GM12891 (cell line): Measurements from ENCODE around the gene FSTL4.
A peak's percentile ranks its signal among the peaks of the same experiment; 100 is the strongest.

ENCODE experiments used
- DNase-seq: peaks from one replicate; pipeline ENCODE4 v3.0.0; 2011; ENCODE audit warnings: low spot score; ENCODE audit not compliant: insufficient read length
- FAIRE-seq: peaks from 2 replicates; lab custom pipeline; 2011; peaks lifted over from hg19 to GRCh38; lab: Jason Lieb, UNC
- PAX5 ChIP-seq: IDR thresholded peaks from 2 replicates; pipeline ENCODE4 v1.6.1; 2011; ENCODE audit warnings: low read length, moderate library complexity, mild to moderate bottlenecking; ENCODE audit not compliant: insufficient read depth, severe bottlenecking
- POLR2A ChIP-seq: IDR thresholded peaks from 2 replicates; pipeline ENCODE4 v1.6.1; 2011; ENCODE audit warnings: low read depth, low read length, control low read depth
- POLR2AphosphoS5 ChIP-seq: IDR thresholded peaks from 2 replicates; pipeline ENCODE4 v1.6.1; 2011; ENCODE audit warnings: low read depth, low read length, control low read depth
- POU2F2 ChIP-seq: IDR thresholded peaks from 2 replicates; pipeline ENCODE4 v1.6.1; 2011; ENCODE audit warnings: low read depth, mild to moderate bottlenecking, control low read depth, low read length, moderate library complexity
- SPI1 ChIP-seq: IDR thresholded peaks from 2 replicates; pipeline ENCODE4 v1.6.1; 2011; ENCODE audit warnings: low read depth, low read length, control low read depth
- TAF1 ChIP-seq: IDR thresholded peaks from 2 replicates; pipeline ENCODE4 v1.6.1; 2011; ENCODE audit warnings: low read depth, low read length, control low read depth

FSTL4 gene

DNA sequence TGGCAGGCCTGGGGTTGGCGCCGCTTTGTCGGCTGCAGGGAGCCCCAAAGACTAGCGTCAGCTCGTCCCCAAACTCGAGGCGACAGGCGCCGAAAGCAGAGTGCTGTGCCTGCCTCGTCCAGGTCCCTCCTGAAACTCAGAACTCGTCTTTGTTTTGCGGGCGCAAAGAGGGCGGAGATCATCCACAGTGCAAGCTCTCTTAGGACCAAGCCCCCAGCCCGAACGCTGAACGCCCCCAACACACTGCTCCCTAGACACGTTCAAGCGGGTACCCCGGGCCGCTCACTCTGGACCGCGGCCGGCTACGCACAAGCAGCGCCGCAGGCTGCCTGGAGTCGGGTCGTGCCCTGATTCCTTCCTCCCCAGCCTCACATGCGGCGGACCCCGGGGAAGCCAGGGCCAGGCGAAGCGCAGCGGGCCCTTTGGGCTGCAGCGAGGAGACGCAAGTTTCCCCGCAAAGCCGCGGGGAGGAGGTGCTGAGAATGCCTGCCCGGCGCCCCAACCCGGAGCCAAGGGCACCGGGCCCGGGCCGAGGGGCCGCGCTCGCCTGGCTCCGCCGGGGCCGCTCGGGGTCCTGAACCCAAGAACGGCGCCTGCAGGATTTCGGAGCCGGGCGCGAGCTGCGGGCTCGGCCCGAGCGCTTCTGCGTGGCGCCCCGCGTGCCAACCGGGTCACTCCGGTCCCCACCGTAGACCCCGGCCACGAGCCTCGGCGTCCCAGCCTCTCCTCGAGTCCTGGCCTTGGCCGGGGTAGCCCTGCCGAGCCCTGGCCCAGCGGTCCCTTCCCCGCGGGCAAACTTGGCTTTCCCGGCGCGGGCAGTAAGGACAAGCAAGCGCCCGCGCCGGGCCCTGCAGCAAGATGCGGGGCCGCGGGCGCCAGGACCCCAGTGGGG is 738 bp downstream of the FSTL4 start:
- no peak for DNase-seq
- no peak for FAIRE-seq
- TF ChIP-seq PAX5 (no peak), SPI1 (no peak), POU2F2 (no peak), POLR2A (no peak), TAF1 (no peak), POLR2AphosphoS5 (no peak)

DNA sequence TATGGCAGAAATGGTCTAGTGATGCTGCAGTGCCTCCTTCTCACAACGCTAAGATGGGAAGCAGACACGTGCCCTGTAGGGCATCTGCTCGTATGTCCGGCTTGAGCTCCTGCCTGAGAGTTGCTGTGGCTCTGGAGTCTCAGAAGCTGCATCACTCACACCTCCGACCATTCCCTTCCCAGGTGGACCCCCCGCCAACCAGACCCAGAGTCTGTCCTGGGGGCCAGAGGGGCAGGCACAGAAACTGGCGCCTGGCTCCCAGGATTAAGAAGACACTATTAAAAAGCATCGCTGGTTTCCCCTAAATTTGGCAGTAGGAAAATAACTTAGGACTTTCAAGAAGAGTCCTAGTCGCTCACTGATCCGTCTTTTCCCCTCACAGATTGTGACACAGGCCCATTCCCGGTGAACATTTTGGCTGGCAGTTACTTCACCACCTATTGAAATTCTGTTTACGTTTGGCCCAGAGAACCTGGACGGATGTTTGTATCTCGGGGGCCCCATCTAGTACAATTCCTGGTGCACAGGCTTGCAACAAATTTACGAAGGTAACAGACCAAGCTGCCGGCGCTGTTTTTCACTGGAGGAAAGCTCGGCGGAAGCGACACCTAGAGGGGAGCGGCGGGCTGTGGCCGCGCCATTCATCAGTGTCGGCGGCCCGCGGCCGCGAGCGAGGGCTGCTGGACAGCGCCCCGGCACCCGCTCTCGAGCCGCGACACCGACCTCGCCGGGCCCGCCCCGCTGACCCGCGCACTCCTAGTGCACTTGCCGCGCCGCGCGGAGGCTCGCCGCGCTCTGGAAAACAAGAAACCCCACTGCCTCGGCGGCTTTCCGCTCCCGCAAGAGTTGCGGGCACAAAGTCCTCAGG is 1.6 kb downstream of the FSTL4 start:
- FAIRE-seq (no peak), DNase-seq (peak; percentile 61)
- TF ChIP-seq SPI1 = no peak
- TF ChIP-seq POU2F2 = no peak
- TF ChIP-seq TAF1 = no peak
- no peak for TF ChIP-seq POLR2AphosphoS5
- TF ChIP-seq PAX5 = no peak

DNA sequence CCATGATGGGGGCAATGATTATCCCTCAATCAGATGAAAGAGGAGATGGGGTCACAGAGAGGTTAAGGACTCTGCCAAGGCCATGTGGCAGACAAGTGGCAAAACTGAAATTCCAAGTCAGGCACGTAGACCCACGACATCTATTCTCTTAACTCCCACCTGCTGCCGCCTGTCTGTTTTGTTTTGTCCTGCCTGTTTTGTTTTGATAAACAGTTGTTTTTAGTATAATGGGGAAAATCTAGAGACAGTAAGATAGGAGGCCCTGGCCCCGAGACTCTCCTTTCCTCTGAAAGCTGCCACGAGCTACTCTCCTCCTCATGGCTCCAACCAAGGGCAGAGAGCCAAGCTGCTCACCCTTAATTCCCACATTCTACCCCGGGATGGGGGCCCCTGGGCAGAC is 4.9 kb downstream of the FSTL4 start:
- TF ChIP-seq TAF1 = no peak
- TF ChIP-seq PAX5 = no peak
- TF ChIP-seq POLR2AphosphoS5 = no peak
- DNase-seq (no peak), FAIRE-seq (no peak)

DNA sequence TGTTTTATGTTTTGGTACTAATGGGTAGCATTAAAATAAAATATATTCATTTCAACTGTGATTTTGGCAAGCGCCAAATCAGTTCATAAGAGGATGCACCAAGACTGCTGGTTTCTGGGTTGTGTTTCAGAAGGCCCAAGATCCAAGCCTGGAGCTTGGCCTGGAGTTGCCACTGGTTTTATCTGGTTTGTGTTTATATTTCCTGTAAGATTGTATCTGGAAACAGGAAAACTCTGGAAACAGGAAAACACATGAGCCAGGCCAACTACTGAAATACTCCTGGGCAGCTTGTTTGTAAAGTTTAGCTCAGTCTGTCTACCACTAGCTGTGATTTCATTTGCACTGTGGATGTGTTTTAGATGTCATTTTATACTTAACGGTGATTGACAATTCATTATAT is 5.5 kb downstream of the FSTL4 start:
- DNase-seq = no peak
- no peak for FAIRE-seq
- TF ChIP-seq POLR2AphosphoS5 = no peak
- no peak for TF ChIP-seq POLR2A
- no peak for TF ChIP-seq SPI1
- TF ChIP-seq TAF1 = no peak
- TF ChIP-seq POU2F2 = no peak
- TF ChIP-seq PAX5 = no peak

DNA sequence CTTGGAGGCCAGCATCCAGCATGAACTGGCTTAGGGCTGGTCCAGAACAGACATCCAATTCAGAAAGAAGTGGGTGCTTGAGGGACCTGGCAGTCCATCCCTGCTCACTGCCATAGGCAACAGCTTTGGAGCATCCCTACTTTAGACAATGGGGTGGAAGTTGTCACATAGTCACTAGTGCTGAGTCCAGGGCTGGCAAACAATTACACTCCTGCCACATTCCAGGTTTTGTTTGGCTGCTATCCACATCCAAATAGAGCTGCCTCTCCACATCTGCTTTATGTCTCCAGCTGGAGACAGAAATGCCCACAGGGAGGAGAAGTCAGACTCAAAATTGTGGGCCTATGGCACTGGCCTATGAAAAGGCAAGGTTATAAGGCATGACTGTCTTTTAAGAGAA is 7.0 kb downstream of the FSTL4 start:
- TF ChIP-seq SPI1 (no peak), POLR2AphosphoS5 (no peak), POU2F2 (no peak), TAF1 (no peak), POLR2A (no peak), PAX5 (no peak)
- no peak for FAIRE-seq
- DNase-seq = no peak

DNA sequence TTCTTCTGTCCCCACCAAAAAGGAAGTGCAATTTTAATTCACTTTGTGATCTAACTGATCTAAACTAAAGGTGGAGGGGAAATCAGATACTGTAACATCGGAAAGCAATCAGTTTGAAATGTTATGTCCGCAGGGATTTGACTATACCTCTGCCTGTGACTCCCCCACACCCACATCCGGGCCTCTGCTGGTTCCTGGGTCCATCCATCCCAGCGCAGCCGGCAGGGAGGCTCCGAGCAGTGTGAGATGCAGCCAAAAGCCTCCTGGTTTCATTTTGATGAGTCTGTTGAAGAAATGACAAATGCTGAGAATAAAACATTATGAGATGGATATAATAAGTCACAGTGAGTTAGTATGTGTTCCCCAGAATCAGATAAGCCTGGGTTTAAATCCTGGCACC is 8.6 kb downstream of the FSTL4 start:
- no peak for TF ChIP-seq POLR2A
- no peak for TF ChIP-seq SPI1
- no peak for TF ChIP-seq PAX5
- TF ChIP-seq TAF1 = no peak
- no peak for TF ChIP-seq POLR2AphosphoS5
- TF ChIP-seq POU2F2 = no peak
- FAIRE-seq (no peak), DNase-seq (no peak)

DNA sequence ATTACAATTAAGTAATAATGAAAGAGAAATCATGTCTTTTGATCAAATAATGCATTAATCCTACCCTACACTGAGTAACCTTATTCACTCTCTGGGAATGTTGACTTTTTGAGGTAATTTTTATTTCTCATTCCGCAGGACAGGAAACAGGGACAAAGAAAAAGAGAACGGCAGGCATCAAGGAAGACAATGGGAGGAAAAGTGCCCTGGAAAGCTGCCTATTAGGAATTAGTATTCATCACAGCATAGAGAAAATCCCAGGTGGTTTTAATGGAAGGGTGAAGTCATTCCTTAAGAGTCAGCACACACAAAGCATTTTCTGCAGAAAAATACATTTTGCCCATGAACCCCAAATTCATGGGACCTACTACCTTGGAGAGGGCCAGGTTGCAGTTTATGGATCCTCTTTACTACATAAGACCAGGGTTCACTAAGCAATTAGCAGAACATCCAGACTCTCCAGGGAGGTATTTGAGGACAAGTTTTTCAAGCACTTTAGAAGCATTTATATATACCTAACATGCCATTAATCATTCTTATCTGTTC is 9.4 kb downstream of the FSTL4 start:
- no peak for DNase-seq
- no peak for FAIRE-seq
- TF ChIP-seq TAF1 (no peak), POLR2AphosphoS5 (no peak), PAX5 (no peak), SPI1 (no peak), POU2F2 (no peak), POLR2A (no peak)

DNA sequence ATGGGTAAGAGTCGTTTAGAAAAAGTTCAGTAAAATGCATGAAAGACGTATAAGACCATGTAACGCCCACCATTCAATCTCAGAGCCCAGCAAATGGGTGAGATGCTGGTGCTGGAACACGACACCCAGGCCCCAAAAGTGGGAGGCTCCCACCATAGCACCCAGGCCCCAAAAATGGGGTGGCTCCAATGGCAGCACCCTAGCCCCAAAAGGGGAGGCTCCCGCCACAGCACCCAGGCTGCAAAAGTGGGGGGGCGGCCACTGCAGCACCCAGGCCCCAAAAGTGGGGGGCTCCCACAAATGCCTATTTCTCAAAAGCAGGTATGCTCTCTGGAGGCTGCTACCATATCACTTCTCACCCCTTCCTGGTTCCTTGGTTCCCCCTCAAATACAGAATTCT is 12.7 kb downstream of the FSTL4 start:
- FAIRE-seq = no peak
- no peak for TF ChIP-seq SPI1
- no peak for TF ChIP-seq POU2F2
- TF ChIP-seq TAF1 = no peak
- no peak for TF ChIP-seq POLR2AphosphoS5
- TF ChIP-seq POLR2A = no peak
- no peak for TF ChIP-seq PAX5

DNA sequence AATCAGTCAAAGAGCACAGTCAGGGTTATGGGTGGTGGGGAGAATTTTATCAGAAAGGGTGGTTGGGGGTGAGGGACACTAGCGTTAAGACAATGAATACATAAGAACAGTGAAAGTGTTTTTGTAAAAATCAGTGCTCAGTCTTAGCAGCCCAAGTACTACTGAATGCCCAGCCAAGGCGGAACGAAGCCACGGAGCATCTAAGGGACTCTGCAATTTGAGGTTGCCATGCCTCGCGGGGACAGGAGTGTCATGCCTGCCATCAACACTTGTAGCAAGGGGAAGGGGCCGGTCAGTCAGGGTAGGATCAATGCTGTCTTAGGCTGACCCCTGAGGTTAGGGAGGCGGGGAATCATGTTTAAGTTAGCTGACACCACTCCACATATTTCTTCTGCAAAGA is 13.3 kb downstream of the FSTL4 start:
- DNase-seq (no peak), FAIRE-seq (no peak)
- TF ChIP-seq POU2F2 (no peak), PAX5 (no peak), TAF1 (no peak), SPI1 (no peak), POLR2A (no peak), POLR2AphosphoS5 (no peak)

More for the DNA sequence above, 12.7 kb downstream of the FSTL4 start:
- no peak for DNase-seq
